GM19438 (cell line): Measurements from ENCODE around the gene DPP3.

Experiments used
- ATAC-seq: cut with Tn5 transposase; IDR thresholded peaks from one replicate; pipeline ENCODE4 v1.9.1; 2021; ENCODE audit warnings: low read depth; ENCODE audit not compliant: unreplicated experiment

DPP3 gene

GRCh38 chr11:66555416-66555815 lies 75.2 kb downstream of the DPP3 start:
- no peak for ATAC-seq

- no peak for ATAC-seq
Measured at GRCh38 chr11:66556086-66556485, 75.9 kb downstream of the DPP3 start.

GRCh38 chr11:66557733-66558326 lies 77.6 kb downstream of the DPP3 start:
- ATAC-seq, result no peak
